Measurements from ENCODE around the gene ANKRD31.

ANKRD31 gene

DNA sequence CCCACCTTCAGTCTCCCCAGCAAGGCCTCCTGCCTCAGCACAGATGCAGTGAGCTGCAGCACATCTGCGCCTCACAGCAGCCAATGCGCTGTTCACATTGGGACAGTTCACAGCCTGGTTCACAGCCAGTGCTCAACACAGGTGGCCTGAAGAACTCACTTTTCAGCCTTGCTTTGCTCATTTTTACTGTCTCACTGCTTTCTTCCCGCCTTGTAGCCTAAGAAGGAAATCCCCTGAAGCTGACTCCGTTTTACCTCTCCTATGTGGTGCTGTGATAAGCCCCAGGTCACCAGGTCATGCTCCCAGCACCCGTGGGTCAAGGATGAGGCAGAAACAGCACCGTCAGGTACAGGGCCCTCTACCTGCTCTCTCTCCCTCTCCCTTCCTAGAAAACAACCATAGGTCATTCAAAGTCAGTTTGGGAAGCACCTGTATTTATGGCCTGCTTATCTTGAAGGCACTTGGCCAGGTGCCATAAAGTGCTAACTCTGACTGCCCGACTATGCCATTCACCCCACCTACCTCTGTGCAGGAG, 185.4 kb downstream of the ANKRD31 start:
- Histone ChIP-seq H3K36me3 (ENCODE audit: control insufficient read depth, insufficient read depth, low read length) (no peaks in the 10 kb centered on the region), H3K9ac (ENCODE audit: low read length) (no peak overlapping the region), H3K27me3 (ENCODE audit: control insufficient read depth, insufficient read depth, low read length) (no peaks in the 10 kb centered on the region), H3K4me3 (ENCODE audit: low read length) (peak overlapping the region; percentile 87), H3K27ac (ENCODE audit: low read depth, low read length) (no peak overlapping the region), H3K4me1 (ENCODE audit: control insufficient read depth, insufficient read depth, low read length) (peaks cover 13% of the 10 kb centered on the region)

DNA sequence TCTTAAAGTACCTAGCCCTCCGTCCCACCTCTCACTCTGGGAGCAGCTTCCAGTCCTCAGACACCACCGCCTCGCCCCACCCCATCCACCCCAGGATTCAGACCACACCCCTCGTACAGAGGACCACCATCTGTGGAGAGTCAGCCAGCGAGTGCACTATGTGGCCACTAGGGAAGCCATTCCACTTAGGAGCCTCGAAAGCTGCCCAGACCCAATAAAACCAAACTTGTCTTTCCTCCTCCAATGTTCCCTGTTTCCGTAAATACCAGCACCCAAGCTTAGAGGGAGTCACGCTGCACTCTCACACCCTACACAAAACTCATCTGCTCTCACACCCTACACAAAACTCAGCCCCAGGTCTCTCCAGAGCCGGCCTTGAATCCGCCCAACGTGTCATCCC, 186.3 kb downstream of the ANKRD31 start:
- Histone ChIP-seq H3K27me3 (ENCODE audit: control insufficient read depth, insufficient read depth, low read length) (no peaks in the 10 kb centered on the region), H3K9ac (ENCODE audit: low read length) (no peak overlapping the region), H3K27ac (ENCODE audit: low read depth, low read length) (no peak overlapping the region), H3K4me3 (ENCODE audit: low read length) (no peak overlapping the region), H3K36me3 (ENCODE audit: control insufficient read depth, insufficient read depth, low read length) (no peaks in the 10 kb centered on the region), H3K4me1 (ENCODE audit: control insufficient read depth, insufficient read depth, low read length) (peaks cover 13% of the 10 kb centered on the region)

DNA sequence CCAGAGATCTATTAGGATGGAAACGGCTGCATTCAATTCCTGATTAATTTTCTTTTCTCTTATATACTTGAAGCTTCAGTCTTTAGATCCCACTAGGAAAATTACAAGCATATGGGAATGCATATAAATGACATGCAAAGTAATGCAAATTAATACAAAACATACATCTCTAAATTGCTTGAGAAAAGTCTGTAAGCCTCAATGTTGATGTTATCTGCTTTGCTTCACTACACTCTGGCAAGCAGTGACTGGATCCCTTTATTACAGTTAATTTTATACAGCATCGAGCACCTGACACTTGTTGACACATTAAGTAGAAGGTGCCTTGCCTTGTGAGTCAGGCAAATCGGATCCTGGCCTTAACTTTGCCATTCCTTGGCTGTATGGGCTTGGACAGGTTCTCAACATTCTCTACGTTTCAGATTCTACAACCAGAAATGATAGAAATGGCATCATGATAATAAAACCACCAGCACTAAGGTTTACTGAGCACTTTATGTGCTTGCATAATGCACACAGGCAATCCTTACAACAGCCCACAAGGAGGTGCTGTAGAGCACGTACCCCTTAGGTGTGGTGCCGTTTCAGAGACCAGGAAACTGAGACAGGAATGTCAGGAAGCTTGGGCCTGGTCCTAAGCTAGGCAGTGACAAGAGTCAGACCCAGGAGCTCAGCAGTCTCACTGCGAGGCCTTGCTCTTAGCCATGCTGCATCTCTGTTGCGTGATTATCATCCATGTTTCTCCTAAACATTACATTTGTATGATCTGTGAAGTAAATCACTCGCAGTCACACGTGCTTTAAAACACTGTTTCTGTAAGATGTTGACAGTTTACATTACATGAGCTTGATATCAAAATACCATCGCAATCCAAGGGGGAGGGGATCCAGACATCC, 187.0 kb downstream of the ANKRD31 start:
- Histone ChIP-seq H3K27ac (ENCODE audit: low read depth, low read length) (no peak overlapping the region), H3K4me3 (ENCODE audit: low read length) (no peak overlapping the region), H3K36me3 (ENCODE audit: control insufficient read depth, insufficient read depth, low read length) (no peaks in the 10 kb centered on the region), H3K9ac (ENCODE audit: low read length) (no peak overlapping the region), H3K4me1 (ENCODE audit: control insufficient read depth, insufficient read depth, low read length) (peaks cover 11% of the 10 kb centered on the region), H3K27me3 (ENCODE audit: control insufficient read depth, insufficient read depth, low read length) (no peaks in the 10 kb centered on the region)

GRCh38 chr5:75048457-75048953, 188.2 kb downstream of the ANKRD31 start:
- Histone ChIP-seq H3K9ac (ENCODE audit: low read length) (no peak overlapping the region), H3K36me3 (ENCODE audit: control insufficient read depth, insufficient read depth, low read length) (no peaks in the 10 kb centered on the region), H3K4me1 (ENCODE audit: control insufficient read depth, insufficient read depth, low read length) (peaks cover 6% of the 10 kb centered on the region), H3K27me3 (ENCODE audit: control insufficient read depth, insufficient read depth, low read length) (no peaks in the 10 kb centered on the region), H3K4me3 (ENCODE audit: low read length) (no peak overlapping the region), H3K27ac (ENCODE audit: low read depth, low read length) (no peak overlapping the region)

GRCh38 chr5:75047356-75047755, 189.3 kb downstream of the ANKRD31 start:
- Histone ChIP-seq H3K36me3 (ENCODE audit: control insufficient read depth, insufficient read depth, low read length) (no peaks in the 10 kb centered on the region), H3K9ac (ENCODE audit: low read length) (no peak overlapping the region), H3K4me3 (ENCODE audit: low read length) (no peak overlapping the region), H3K27ac (ENCODE audit: low read depth, low read length) (no peak overlapping the region), H3K4me1 (ENCODE audit: control insufficient read depth, insufficient read depth, low read length) (peaks cover 6% of the 10 kb centered on the region), H3K27me3 (ENCODE audit: control insufficient read depth, insufficient read depth, low read length) (no peaks in the 10 kb centered on the region)

DNA sequence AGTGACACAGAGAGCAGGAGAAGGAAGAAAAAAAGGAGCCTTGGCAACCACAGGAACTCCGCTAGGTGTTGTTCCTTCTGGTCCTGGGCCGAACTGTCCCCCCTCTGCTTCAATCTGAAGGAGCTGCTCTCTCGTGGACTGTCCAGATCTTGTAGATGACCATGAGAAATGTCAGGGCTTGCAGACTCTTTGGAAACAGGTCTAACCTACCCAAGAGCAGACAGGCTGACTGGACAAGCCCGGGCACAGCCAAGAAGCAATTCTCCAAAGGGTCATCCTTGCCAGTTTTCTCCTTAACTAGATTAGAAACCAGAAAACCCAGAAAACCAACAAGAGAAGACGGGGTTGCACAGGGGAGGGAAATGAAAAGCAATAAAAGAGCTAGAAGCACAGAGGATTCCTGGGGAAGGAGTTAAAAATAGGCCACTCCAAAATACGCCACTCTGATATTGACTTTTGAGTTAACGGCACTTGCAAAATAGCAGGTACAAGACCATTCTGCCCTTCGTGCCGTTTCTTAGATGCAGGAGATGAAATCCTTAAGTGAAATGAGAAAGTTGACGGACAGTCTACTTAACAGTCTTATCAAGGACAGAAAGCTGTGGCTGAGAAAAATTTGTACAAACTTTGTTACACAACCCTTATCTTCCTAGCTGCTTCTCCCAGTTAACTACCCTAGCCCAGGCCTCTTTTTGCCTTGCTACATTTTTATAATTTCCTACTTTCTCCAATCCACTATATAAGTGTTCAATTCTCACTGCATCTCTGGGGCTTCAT, 190.1 kb downstream of the ANKRD31 start:
- Histone ChIP-seq H3K27ac (ENCODE audit: low read depth, low read length) (no peak overlapping the region), H3K27me3 (ENCODE audit: control insufficient read depth, insufficient read depth, low read length) (no peaks in the 10 kb centered on the region), H3K4me1 (ENCODE audit: control insufficient read depth, insufficient read depth, low read length) (peaks cover 5% of the 10 kb centered on the region), H3K9ac (ENCODE audit: low read length) (no peak overlapping the region), H3K4me3 (ENCODE audit: low read length) (no peak overlapping the region), H3K36me3 (ENCODE audit: control insufficient read depth, insufficient read depth, low read length) (no peaks in the 10 kb centered on the region)

GRCh38 chr5:75045071-75045470, 191.6 kb downstream of the ANKRD31 start:
- H3K27me3 ChIP-seq (ENCODE audit: control insufficient read depth, insufficient read depth, low read length), result no peaks in the 10 kb centered on the region
- no peaks in the 10 kb centered on the region for H3K36me3 ChIP-seq (ENCODE audit: control insufficient read depth, insufficient read depth, low read length)
- H3K27ac ChIP-seq (ENCODE audit: low read depth, low read length), result no peak overlapping the region
- no peak overlapping the region for H3K4me3 ChIP-seq (ENCODE audit: low read length)
- no peak overlapping the region for H3K9ac ChIP-seq (ENCODE audit: low read length)
- no peaks in the 10 kb centered on the region for H3K4me1 ChIP-seq (ENCODE audit: control insufficient read depth, insufficient read depth, low read length)

- H3K4me3 ChIP-seq (ENCODE audit: low read length), result no peak overlapping the region
- H3K9ac ChIP-seq (ENCODE audit: low read length), result no peak overlapping the region
- no peaks in the 10 kb centered on the region for H3K4me1 ChIP-seq (ENCODE audit: control insufficient read depth, insufficient read depth, low read length)
- no peak overlapping the region for H3K27ac ChIP-seq (ENCODE audit: low read depth, low read length)
- no peaks in the 10 kb centered on the region for H3K27me3 ChIP-seq (ENCODE audit: control insufficient read depth, insufficient read depth, low read length)
- no peaks in the 10 kb centered on the region for H3K36me3 ChIP-seq (ENCODE audit: control insufficient read depth, insufficient read depth, low read length)
Observed at GRCh38 chr5:75044406-75044805, 192.3 kb downstream of the ANKRD31 start.

GRCh38 chr5:75043633-75044264, 192.9 kb downstream of the ANKRD31 start:
- no peak overlapping the region for H3K4me3 ChIP-seq (ENCODE audit: low read length)
- H3K27ac ChIP-seq (ENCODE audit: low read depth, low read length), result no peak overlapping the region
- H3K4me1 ChIP-seq (ENCODE audit: control insufficient read depth, insufficient read depth, low read length), result no peaks in the 10 kb centered on the region
- no peak overlapping the region for H3K9ac ChIP-seq (ENCODE audit: low read length)
- no peaks in the 10 kb centered on the region for H3K36me3 ChIP-seq (ENCODE audit: control insufficient read depth, insufficient read depth, low read length)
- H3K27me3 ChIP-seq (ENCODE audit: control insufficient read depth, insufficient read depth, low read length), result no peaks in the 10 kb centered on the region

DNA sequence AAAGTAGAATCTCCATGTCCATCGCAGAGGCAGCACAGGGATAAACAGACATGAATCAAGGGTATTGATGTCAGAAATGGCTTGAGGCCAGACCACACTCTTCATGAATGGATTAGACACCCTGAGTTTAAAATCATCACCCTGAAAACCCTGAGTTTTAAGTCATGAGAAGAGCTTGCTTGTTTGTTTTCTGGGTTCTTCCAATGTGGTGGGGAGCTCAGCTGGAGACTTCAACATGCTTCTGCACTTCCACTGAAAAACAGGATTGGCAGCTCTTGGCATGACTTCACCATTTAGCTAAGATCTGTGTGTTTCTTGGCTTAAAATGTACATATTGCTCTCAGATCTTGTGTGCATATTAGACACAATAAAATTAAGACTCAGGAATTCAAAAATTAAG, 194.2 kb downstream of the ANKRD31 start:
- Histone ChIP-seq H3K4me3 (ENCODE audit: low read length) (no peak overlapping the region), H3K9ac (ENCODE audit: low read length) (no peak overlapping the region), H3K27ac (ENCODE audit: low read depth, low read length) (no peak overlapping the region), H3K27me3 (ENCODE audit: control insufficient read depth, insufficient read depth, low read length) (no peaks in the 10 kb centered on the region), H3K4me1 (ENCODE audit: control insufficient read depth, insufficient read depth, low read length) (no peaks in the 10 kb centered on the region), H3K36me3 (ENCODE audit: control insufficient read depth, insufficient read depth, low read length) (no peaks in the 10 kb centered on the region)

- H3K4me1 ChIP-seq (ENCODE audit: control insufficient read depth, insufficient read depth, low read length), result no peaks in the 10 kb centered on the region
- H3K27ac ChIP-seq (ENCODE audit: low read depth, low read length), result no peak overlapping the region
- no peak overlapping the region for H3K9ac ChIP-seq (ENCODE audit: low read length)
- H3K27me3 ChIP-seq (ENCODE audit: control insufficient read depth, insufficient read depth, low read length), result no peaks in the 10 kb centered on the region
- no peaks in the 10 kb centered on the region for H3K36me3 ChIP-seq (ENCODE audit: control insufficient read depth, insufficient read depth, low read length)
- H3K4me3 ChIP-seq (ENCODE audit: low read length), result no peak overlapping the region
Observed at GRCh38 chr5:75040973-75041372, 195.7 kb downstream of the ANKRD31 start.

GRCh38 chr5:75037106-75037505, 199.6 kb downstream of the ANKRD31 start:
- Histone ChIP-seq H3K9ac (ENCODE audit: low read length) (no peak overlapping the region), H3K4me3 (ENCODE audit: low read length) (no peak overlapping the region), H3K27me3 (ENCODE audit: control insufficient read depth, insufficient read depth, low read length) (no peaks in the 10 kb centered on the region), H3K36me3 (ENCODE audit: control insufficient read depth, insufficient read depth, low read length) (no peaks in the 10 kb centered on the region), H3K4me1 (ENCODE audit: control insufficient read depth, insufficient read depth, low read length) (no peaks in the 10 kb centered on the region), H3K27ac (ENCODE audit: low read depth, low read length) (no peak overlapping the region)
